ENCODE measurements around the gene CHST4.
"Not testable (repeated sequence)": the region's sequence is repeated elsewhere in the genome, so short reads cannot be mapped to it uniquely, and the experiment has no call there.

The CHST4 gene

GRCh38 chr16:71574702-71575101 lies 48.5 kb downstream of the CHST4 start:
- TF ChIP-seq CTCF (IDR thresholded peaks at IDR 0.05; ENCODE audit: control insufficient read depth, extremely low read depth, insufficient read depth): no peak
- DNase-seq (ENCODE audit: low read depth): no peak
- no peak overlapping the region for H3K4me3 ChIP-seq (ENCODE audit: low read depth, low read length)

DNA sequence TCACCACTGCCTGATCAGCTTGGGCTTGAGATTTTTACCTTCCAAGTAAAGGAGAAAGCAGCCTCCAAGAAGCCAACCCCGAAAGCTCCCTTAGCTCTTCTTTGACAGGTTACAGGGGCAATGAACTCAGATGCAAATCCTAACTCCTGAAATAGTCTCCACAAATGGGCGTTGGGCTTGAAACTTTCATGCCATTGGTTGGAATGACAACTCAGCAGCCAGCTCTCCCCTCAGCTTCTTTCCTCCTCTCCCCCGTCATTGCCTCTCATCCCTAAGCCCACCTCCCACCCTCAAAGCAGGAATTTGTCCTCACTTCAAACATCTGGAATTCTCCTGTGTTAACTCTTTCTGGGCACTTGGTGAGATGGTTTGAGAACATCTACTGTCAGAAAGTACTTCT lies 50.7 kb downstream of the CHST4 start, which contains the start of gene TAT:
Gene TAT (minus strand): TSS at position 122 of the 400 bp plus-strand sequence. CDS start 677 bp downstream, outside the sequence.
- H3K4me3 ChIP-seq (ENCODE audit: low read depth, low read length): no peak within 1 kb of the TSS
- DNase-seq (ENCODE audit: low read depth): no peak
- TF ChIP-seq CTCF (IDR thresholded peaks at IDR 0.05; ENCODE audit: control insufficient read depth, extremely low read depth, insufficient read depth): no peak

GRCh38 chr16:71582553-71582848 lies 56.3 kb downstream of the CHST4 start:
- not testable (repeated sequence) for DNase-seq (ENCODE audit: low read depth); H3K4me3 ChIP-seq (ENCODE audit: low read depth, low read length)

- no peak overlapping the region for H3K4me3 ChIP-seq (ENCODE audit: low read depth, low read length)
- DNase-seq (ENCODE audit: low read depth): no peak
- TF ChIP-seq CTCF (IDR thresholded peaks at IDR 0.05; ENCODE audit: control insufficient read depth, extremely low read depth, insufficient read depth): no peak
Observed at GRCh38 chr16:71584543-71585317, 58.5 kb downstream of the CHST4 start.

DNA sequence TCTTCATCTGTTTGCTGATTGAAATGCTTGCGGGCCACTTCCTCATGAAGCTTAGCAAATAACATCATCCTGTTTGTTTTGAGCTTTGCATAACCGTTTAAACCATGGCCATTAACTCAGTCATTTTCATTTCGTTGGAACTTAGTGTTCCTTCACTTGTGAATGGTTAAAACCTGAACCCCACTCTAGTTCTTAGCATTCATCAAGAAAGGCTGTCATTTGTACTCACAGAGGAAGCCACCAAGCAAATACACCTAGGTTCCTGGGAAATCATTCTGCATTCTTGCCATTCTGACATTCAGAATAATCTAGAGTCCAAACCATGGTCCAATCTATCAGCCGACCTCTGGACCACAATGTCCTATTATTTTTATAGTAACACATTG lies 59.1 kb downstream of the CHST4 start:
- H3K4me3 ChIP-seq (ENCODE audit: low read depth, low read length): no peak overlapping the region
- DNase-seq (ENCODE audit: low read depth): peak; percentile 27
- TF ChIP-seq CTCF (IDR thresholded peaks at IDR 0.05; ENCODE audit: control insufficient read depth, extremely low read depth, insufficient read depth): no peak
